HG02870 (cell line): Measurements from ENCODE around the gene SMARCC2.
"Not testable (repeated sequence)": the region's sequence is repeated elsewhere in the genome, so short reads cannot be mapped to it uniquely, and the experiment has no call there.

ENCODE experiments used
- ATAC-seq: cut with Tn5 transposase; IDR thresholded peaks from one replicate; pipeline ENCODE4 v1.9.1; 2021; ENCODE audit warnings: mild to moderate bottlenecking, moderate library complexity; ENCODE audit not compliant: unreplicated experiment

Gene SMARCC2

DNA sequence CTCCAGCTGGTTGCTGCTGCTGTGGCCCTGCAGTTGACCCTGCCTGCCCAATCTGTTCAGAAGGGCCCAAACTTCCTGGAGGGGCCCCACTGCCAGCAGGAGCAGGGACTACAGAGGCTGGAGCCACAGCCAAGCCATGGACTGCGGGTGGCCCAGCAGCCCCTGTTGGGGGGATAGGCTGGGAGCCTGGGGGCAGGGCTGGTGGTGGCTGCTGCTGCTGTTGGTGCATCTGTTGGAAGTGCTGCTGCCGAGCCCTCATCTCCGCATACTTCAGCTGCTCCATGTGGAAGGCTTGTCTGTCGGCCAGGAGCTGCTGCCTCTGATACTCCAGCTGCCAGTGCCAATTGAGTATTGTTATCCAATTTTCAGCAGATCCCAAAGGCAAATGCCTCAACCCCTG is 23.9 kb downstream of the SMARCC2 start:
- no peak for ATAC-seq

GRCh38 chr12:56164345-56164729 is 24.9 kb downstream of the SMARCC2 start:
- ATAC-seq, result no peak

DNA sequence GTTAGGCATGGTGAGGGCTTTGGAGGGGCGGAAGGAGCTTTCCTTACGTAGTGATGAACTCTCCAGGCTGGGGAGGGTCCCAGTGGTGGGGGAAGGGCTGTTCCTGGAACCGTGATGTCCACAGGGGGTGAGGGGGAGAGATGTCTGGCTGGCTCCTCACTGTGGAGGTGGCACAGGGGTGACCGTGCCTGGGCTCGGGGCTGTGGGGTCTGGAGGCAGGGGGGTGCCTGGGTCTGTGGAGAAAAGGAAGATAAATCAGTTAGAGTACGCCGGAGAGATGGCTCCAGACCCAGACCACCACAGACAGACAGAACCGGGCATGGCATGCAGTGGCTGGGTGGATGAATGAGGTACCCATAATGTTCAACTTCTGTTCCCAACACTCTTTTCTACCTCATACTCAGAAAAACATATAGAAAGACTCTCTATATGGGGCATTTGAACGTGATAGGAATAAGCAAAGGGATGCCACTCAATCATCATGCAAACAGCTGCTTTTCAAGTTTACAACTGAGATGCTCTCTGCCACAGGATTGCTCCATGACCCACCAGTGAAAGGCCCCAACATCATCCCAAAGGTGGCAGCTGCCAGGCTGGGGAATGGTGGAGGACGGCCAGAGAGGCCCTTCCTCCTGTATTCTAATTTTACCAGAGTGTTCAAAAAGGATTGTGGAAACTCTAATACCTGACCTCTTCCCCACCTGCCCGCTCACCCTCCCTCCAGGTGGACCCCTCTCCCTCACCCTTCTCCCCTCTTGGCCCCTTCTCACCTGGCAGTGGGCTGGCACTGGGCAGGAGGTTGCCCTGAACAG is 25.5 kb downstream of the SMARCC2 start:
- no peak for ATAC-seq

- ATAC-seq, result no peak
Measured at GRCh38 chr12:56162468-56163290, 26.6 kb downstream of the SMARCC2 start.

DNA sequence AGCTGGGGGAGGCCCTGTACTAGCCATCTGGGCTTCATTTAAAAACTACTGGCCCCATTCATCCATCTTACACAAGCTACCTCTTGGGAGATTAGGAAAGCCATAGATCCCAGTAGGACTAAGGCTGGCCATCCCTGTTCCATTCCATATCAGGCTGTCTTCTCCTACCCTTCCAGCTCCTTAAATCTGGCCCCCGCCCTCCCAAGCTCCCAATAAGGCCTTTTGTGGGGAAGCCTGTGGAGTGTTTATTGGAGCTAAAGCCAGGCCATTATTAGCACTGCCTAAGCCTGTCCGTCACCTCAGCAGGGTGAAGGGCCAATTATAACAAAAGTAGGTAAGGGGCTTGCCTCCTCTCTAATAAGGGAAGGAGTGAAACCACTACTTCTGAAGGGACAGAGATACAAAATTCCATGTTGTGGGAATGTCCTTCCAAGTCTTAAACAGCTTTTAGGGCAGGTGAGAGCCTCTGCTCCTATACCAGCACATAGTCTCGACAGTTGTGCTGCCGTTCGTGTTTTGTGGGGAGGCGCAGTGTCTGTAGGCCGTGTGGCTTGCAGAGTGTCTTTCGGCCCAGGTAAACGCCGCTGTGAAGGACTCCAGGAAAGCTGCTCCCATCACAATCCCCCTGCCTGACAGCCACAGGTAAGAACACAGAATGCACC is 27.5 kb downstream of the SMARCC2 start:
- ATAC-seq, result no peak

GRCh38 chr12:56160894-56161689 is 28.2 kb downstream of the SMARCC2 start:
- ATAC-seq, result no peak

DNA sequence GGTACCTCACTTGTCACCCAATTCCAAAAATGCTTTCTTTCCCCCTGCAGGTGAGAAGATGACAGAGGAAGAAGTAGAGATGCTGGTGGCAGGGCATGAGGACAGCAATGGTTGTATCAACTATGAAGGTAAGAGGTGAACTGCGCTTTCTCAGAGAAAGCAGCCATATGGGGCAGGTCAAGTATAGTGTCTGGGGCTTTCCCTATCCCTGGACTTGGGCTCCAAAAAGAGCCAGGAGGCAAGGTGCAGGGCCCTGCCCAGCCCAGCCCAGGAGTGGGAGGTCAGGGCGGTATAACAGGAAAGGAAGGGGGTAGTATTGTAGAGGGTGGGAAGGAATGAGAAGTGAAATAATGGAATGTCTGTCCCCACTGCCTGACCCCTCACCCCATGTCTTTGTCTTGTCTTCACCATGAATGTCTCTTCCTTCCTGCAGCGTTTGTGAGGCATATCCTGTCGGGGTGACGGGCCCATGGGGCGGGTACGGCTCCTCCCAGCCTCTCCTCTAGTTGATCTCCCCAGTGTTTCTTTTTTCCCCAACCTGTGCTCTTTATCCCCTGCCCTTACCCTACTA is 29.0 kb downstream of the SMARCC2 start:
- ATAC-seq, result no peak

GRCh38 chr12:56159482-56160192 is 29.6 kb downstream of the SMARCC2 start:
- no peak for ATAC-seq

DNA sequence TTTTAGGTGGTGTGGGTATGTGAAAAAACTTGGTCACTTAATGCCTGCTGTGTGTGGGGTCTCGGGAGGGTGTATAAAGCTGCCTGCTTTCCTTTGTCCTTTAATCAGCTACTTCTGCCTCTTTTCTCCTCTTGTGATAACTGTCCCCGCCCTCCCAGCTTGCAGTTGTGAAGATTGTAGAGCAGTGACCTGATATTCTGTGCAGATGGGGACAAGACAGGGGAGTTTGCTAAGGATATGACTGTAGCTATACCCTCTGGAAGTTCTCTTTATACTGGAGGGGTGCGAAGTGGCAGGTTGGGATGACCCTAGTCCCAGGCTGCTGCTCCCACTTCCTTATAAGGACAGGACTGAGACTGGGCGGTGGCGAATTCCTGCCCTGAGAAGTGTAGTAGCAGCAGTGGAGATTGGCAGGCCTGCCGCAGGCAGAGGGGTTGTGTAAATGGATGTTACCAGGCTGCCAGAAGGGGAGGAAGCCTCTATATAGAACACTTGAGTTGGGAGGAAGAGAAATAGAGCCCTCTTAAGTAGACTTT is 30.3 kb downstream of the SMARCC2 start:
- ATAC-seq, result no peak

DNA sequence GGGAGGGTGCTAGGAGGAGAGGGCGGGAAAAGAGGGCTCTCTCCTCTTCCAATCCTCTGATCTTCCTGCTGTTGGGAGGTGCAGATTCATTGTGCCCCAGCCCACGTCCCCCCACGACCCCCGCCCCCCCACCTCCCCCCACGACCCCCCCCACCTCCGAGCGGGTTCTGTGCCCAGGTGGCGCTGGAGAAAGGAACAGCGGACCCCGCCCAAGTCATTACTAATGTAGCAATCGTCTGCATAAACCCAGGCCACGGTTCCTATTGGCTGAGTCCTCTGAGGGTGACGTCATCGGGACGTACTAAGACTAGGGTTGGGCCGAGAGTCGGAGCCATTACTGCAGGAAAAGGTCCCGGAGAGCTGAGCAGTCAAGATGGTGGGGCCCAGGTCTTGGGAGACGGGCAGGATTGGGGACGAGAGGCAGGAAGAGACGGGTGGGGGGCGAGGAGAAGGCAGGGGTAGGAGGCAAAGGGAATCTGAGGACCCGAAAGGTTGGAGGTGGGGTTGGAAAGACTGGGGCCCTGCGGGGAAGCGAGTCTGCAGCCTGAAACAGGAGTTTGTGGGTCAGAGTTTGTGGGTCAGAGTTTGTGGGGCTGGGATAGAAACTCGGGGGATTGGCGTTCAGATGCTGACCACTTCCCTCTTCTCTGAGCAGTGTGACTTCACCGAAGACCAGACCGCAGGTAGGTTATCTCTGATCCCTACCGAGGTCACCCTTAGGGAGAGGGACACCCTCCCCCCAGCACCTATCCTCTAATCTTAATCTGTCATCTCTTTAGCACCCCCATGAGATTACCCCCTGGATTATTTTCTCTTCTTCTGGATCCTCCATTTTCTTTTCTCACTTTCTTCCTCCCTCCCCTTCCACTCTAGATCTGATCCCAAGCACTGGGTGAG is 31.0 kb downstream of the SMARCC2 start, which contains the start of gene MYL6:
Gene MYL6 (plus strand): TSS at position 331 of the 897 bp plus-strand sequence. CDS start 43 bp downstream, at position 374.
- ATAC-seq, result peak; percentile 85

- ATAC-seq, result no peak
Measured at GRCh38 chr12:56157201-56158028, 31.9 kb downstream of the SMARCC2 start.

- not testable (repeated sequence) for ATAC-seq
Measured at GRCh38 chr12:56156464-56157200, 32.7 kb downstream of the SMARCC2 start.

DNA sequence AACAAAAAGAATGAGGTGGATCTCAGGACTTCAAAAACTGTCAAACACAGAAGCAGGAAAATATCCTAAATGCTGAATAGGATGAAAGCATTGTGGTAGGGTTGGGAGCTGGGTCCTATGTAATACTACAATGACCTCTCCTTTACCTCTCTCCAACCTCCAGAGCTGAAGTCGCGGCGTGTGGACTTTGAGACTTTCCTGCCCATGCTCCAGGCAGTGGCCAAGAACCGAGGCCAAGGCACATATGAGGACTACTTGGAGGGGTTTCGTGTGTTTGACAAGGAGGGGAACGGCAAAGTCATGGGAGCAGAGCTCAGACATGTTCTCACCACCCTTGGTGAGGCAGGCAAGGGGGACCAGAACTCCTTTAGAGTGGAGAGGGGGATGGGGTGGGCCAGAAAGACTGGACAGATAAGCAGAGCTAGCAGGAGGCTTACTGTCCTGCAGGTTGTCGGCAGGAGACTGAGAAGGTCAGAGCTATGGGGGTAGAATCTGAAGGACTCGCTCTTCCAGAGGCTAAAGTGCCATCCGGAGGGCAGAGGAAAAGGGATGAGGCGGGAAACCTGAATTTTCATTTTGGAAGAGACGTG is 33.9 kb downstream of the SMARCC2 start:
- ATAC-seq, result no peak

DNA sequence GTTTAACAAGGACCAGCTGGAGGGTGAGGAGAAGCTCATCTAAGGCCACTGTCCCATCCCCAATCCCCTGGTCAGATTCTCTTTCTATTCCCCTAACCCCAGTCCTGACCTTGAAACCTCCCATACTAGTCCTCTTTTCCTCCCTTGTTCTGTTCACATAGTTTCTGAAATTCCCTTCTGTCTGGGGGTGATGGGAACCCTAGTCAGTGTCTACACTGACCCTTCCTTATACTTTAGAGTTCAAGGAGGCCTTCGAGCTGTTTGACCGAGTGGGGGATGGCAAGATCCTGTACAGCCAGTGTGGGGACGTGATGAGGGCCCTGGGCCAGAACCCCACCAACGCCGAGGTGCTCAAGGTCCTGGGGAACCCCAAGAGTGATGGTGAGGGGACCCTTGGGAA is 34.5 kb downstream of the SMARCC2 start:
- no peak for ATAC-seq

GRCh38 chr12:56154246-56154771 is 35.0 kb downstream of the SMARCC2 start:
- no peak for ATAC-seq

DNA sequence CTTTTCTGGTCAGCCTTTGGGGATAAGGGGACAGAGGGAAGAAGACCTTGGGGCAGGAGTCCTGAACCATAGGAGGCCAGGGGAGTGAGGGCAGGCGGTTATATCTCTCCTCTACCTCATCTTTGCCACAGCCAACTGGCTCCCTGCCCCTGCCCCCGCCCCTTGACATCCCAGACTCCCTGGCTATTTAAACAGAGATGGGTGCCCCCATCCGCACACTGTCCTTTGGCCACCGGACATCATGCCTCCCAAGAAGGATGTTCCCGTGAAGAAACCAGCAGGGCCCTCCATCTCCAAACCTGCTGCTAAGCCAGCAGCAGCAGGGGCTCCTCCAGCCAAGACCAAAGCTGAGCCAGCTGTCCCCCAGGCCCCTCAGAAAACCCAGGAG is 35.6 kb downstream of the SMARCC2 start:
- ATAC-seq, result no peak
